ENCODE data around the gene BST1. TPM values are rescaled to one million over a fixed set of nuclear protein-coding genes. Genes with fewer than 3 reads are reported as not detected.

BST1 gene
- total RNA-seq, 1 donor: 19.7 TPM

DNA sequence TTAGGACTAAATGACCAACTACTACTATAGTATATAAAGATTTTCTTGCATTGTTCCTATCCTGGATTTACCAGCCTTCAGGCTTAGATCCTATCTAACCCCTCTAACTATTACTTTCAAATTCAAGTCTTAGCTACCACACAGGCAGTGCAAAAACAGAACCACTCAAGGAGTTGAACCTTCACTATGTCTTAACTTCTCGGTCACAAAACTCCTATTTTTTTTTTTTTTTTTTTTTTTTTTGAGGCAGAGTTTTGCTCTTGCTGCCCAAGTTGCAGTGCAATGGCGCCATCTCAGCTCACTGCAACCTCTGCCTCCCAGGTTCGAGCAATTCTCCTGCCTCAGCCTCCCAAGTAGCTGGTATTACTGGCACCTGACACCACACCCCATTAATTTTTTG, 27.5 kb upstream of the BST1 start:
- TF ChIP-seq, protein P1, sequence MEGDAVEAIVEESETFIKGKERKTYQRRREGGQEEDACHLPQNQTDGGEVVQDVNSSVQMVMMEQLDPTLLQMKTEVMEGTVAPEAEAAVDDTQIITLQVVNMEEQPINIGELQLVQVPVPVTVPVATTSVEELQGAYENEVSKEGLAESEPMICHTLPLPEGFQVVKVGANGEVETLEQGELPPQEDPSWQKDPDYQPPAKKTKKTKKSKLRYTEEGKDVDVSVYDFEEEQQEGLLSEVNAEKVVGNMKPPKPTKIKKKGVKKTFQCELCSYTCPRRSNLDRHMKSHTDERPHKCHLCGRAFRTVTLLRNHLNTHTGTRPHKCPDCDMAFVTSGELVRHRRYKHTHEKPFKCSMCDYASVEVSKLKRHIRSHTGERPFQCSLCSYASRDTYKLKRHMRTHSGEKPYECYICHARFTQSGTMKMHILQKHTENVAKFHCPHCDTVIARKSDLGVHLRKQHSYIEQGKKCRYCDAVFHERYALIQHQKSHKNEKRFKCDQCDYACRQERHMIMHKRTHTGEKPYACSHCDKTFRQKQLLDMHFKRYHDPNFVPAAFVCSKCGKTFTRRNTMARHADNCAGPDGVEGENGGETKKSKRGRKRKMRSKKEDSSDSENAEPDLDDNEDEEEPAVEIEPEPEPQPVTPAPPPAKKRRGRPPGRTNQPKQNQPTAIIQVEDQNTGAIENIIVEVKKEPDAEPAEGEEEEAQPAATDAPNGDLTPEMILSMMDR (IDR thresholded peaks at IDR 0.05; ENCODE audit: insufficient read depth, low read length): no peak
- no peak overlapping the region for H3K4me3 ChIP-seq (ENCODE audit: low read depth, low read length)
- DNase-seq (ENCODE audit: low read depth): no peak

DNA sequence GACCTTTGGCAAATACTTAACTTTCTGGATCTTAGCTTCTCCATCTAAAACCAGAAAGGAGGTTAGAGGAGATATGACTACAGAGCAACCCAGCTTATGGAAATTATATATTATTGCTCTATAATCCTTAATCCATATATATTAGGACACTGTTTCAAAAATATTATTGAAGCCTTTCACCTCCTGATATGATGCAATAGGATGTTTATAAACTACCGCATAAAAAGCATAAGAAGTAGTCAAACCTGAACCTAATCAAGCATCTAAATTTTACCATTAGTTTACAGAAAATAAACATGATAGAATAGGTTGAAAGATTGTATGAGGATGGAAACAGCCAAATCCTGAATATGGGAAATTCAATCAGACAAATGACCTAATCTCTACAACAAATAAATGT, 26.8 kb upstream of the BST1 start:
- no peak for DNase-seq (ENCODE audit: low read depth)
- TF ChIP-seq, protein P1 (IDR thresholded peaks at IDR 0.05; ENCODE audit: insufficient read depth, low read length): no peak
- no peak overlapping the region for H3K4me3 ChIP-seq (ENCODE audit: low read depth, low read length)

DNA sequence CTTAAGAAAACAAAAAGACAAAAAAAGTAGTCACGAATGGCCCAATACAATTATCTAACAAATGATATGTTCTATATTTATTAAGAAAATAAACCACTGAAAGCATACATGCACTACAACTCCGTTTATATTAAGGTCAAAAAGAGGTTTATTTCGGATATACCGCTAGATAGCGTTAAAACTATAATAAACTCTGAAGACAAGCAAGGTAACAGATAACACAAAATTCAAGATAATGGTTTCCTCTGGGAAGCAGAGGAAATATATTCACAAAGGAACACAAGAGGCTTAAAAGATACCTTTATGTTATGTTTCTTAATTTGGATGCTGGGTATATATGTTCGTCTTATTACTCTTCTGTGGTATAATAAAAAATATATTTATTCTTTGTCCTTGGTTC, 26.0 kb upstream of the BST1 start:
- no peak overlapping the region for H3K4me3 ChIP-seq (ENCODE audit: low read depth, low read length)
- DNase-seq (ENCODE audit: low read depth): no peak
- TF ChIP-seq, protein P1 (IDR thresholded peaks at IDR 0.05; ENCODE audit: insufficient read depth, low read length): no peak

DNA sequence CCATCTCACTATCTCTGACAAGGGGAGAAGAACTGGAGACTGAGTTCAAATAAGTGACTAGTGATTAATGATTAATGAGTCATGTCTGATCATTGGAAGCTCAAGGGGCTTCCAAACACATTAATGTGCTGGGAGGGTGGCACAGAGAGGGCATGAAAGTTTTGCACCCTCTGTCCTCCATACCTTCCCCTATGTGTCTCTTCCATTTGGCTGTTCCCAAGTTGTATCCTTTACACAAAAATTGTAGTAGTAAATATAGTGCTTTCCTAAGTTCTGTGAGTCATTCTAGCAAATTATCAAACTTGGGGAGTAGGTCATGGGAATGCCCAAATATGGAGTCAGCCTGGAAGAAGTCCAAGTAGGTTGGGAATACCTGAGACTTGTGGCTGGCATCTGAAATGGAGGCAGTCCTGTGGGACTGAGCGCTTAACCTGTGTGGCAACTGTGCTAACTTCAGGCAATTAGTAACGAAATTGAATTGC, 25.3 kb upstream of the BST1 start:
- peak; percentile 42 for DNase-seq (ENCODE audit: low read depth)
- TF ChIP-seq, protein P1 (IDR thresholded peaks at IDR 0.05; ENCODE audit: insufficient read depth, low read length): no peak
- H3K4me3 ChIP-seq (ENCODE audit: low read depth, low read length): no peak overlapping the region

DNA sequence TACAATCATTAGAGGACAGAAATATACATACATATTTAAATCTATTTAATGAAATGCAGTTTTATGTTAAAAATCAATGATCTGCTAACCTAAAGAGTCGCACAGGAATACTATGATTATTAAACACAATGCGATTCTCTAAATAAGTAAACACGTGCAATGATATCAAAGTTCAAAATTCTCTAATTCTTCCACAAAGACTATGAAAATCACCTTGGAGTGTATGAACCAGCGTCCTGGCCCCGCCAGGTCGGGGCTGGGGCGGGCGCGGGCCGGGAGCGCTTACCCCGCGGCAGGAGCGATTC, 21.8 kb upstream of the BST1 start:
- no peak for DNase-seq (ENCODE audit: low read depth)
- TF ChIP-seq, protein P1 (IDR thresholded peaks at IDR 0.05; ENCODE audit: insufficient read depth, low read length): no peak

DNA sequence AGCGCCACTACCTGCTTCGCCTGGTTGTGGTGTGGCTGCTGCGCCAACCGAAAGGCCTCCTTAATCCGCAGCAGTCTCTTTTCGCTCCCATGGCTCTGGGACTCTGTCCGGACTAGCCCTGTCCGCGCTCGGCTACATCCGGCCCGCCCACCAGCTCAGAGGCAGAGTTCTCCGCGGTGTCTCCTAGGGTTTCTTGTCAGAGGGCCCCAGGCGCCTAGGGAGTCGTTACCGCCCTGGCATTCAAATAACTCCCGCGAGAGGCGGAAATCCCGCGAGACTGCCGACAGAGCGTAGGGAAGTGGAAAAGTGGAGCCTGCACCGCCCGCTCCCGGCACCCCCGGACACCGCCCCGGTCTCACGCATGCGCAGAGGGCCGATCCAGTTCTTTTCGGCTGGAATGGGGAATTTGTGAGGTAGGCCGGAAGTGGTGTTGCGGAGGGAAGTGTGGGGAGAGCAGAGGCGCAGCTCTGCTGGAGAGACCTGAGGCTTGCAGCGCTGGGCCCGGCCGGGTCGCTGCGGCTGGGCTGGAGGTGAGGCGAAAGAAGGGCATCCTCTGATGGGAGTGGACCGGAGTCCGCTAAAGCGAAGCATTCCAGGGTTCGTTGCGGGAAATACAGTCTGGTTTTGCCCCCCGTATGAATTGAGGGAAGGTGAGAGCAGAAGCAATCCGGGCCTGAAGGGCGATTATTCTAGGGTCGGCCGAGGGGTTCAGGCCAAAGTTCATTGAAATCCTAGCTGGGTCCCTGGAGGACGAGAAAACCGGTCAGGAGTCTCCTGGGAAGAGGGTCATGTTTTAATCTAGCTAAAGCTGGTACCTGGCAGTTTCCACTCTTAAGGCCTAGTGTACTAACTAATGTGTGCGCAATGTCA, 21.3 kb upstream of the BST1 start, which contains the start of gene FAM200B:
TSS of gene FAM200B (plus strand) at position 456 of the 870 bp plus-strand sequence. CDS start 5,151 bp downstream, outside the sequence.
- DNase-seq (ENCODE audit: low read depth): peak; percentile 98
- TF ChIP-seq, protein P1 (IDR thresholded peaks at IDR 0.05; ENCODE audit: insufficient read depth, low read length): peak; percentile 42

More for the DNA sequence above, 21.8 kb upstream of the BST1 start:
- peak overlapping the region; percentile 83 for H3K4me3 ChIP-seq (ENCODE audit: low read depth, low read length)

More for the DNA sequence above, 21.3 kb upstream of the BST1 start, which contains the start of gene FAM200B:
- peak within 1 kb of the TSS; percentile 90 for H3K4me3 ChIP-seq (ENCODE audit: low read depth, low read length)
